COR-L47 (cell line): Measurements from ENCODE around the gene ZNF292.
"Not testable (repeated sequence)": the region's sequence is repeated elsewhere in the genome, so short reads cannot be mapped to it uniquely, and the experiment has no call there.

Experiments
- DNase-seq: peaks from one replicate; lab custom pipeline; 2025; lab: John Stamatoyannopoulos, UW

The ZNF292 gene

GRCh38 chr6:87276624-87277023 is 121.3 kb downstream of the ZNF292 start:
- no peak for DNase-seq

- DNase-seq = peak; percentile 10
These were observed 121.8 kb downstream of the ZNF292 start for GRCh38 chr6:87277123-87277522.

GRCh38 chr6:87279196-87279595 is 123.8 kb downstream of the ZNF292 start:
- DNase-seq = no peak

- no peak for DNase-seq
These were observed 126.1 kb downstream of the ZNF292 start for GRCh38 chr6:87281426-87281825.

- no peak for DNase-seq
These were observed 127.4 kb downstream of the ZNF292 start for GRCh38 chr6:87282743-87283142.

GRCh38 chr6:87283461-87283860 is 128.1 kb downstream of the ZNF292 start:
- DNase-seq = no peak

- no peak for DNase-seq
These were observed 131.9 kb downstream of the ZNF292 start for GRCh38 chr6:87287251-87287650.

- DNase-seq = no peak
These were observed 134.2 kb downstream of the ZNF292 start for GRCh38 chr6:87289571-87289970.

- DNase-seq = peak; percentile 68
These were observed 136.5 kb downstream of the ZNF292 start for GRCh38 chr6:87291883-87292282.

- no peak for DNase-seq
These were observed 138.2 kb downstream of the ZNF292 start for GRCh38 chr6:87293526-87293925.

GRCh38 chr6:87297119-87297518 is 141.8 kb downstream of the ZNF292 start:
- no peak for DNase-seq

- not testable (repeated sequence) for DNase-seq
These were observed 145.9 kb downstream of the ZNF292 start for GRCh38 chr6:87301277-87301676.

- no peak for DNase-seq
These were observed 153.6 kb downstream of the ZNF292 start for GRCh38 chr6:87308970-87309369.

GRCh38 chr6:87312860-87313259 is 157.5 kb downstream of the ZNF292 start:
- no peak for DNase-seq
